DND-41 (cell line): ENCODE measurements around the gene DPF3.

Experiments used
- CTCF ChIP-seq: IDR thresholded peaks from 2 replicates; pipeline ENCODE4 v1.5.1; 2012; ENCODE audit warnings: borderline replicate concordance, low read length, moderate library complexity, mild to moderate bottlenecking; ENCODE audit not compliant: poor library complexity, severe bottlenecking; ENCODE audit errors: extremely low read depth
- EZH2 ChIP-seq: IDR thresholded peaks from 3 replicates; pipeline ENCODE4 v1.6.1; 2012; ENCODE audit warnings: borderline replicate concordance, low read depth, mild to moderate bottlenecking, moderate library complexity, low read length, inconsistent platforms; ENCODE audit not compliant: severe bottlenecking

DNA sequence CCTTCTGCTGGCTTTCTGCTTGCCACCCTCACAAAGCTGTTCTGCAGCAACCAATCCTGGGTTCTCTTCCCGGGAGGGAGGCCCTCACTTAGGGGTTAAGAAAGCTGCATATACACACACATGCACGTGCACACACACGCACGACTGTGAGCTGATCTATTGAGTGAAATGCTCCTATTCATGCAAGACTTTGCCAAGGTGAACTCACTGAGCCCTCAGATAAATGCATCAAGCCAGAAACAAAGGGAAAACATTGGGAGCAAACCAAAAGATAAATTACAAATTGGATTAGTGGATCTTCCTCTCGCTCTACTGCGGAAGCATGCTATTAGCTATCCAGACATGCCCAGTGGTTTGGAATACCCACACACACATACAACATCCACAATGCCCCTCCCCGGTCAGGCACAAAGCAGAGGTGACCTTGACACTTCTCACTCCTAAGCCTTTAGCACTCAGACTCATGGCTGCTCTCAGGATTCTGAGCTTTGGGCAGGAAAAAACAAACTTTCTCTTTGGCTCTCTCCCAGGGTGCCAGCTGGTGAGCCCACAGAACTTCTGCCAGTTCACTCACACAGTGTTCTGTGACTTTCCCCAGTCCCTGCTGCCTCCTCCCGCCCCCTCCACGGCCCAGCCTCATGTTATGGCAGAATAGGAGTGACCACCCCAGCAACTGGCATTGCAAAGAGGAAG lies 320.0 kb downstream of the DPF3 start:
- TF ChIP-seq EZH2, result no peak
- no peak for TF ChIP-seq CTCF
